T1000 (cell line): ENCODE data around the gene MMS19.
"Not testable (repeated sequence)": the region's sequence is repeated elsewhere in the genome, so short reads cannot be mapped to it uniquely, and the experiment has no call there.

Experiments used
- DNase-seq: peaks from one replicate; lab custom pipeline; 2025; ENCODE audit warnings: mixed read lengths; lab: John Stamatoyannopoulos, UW

The MMS19 gene

DNA sequence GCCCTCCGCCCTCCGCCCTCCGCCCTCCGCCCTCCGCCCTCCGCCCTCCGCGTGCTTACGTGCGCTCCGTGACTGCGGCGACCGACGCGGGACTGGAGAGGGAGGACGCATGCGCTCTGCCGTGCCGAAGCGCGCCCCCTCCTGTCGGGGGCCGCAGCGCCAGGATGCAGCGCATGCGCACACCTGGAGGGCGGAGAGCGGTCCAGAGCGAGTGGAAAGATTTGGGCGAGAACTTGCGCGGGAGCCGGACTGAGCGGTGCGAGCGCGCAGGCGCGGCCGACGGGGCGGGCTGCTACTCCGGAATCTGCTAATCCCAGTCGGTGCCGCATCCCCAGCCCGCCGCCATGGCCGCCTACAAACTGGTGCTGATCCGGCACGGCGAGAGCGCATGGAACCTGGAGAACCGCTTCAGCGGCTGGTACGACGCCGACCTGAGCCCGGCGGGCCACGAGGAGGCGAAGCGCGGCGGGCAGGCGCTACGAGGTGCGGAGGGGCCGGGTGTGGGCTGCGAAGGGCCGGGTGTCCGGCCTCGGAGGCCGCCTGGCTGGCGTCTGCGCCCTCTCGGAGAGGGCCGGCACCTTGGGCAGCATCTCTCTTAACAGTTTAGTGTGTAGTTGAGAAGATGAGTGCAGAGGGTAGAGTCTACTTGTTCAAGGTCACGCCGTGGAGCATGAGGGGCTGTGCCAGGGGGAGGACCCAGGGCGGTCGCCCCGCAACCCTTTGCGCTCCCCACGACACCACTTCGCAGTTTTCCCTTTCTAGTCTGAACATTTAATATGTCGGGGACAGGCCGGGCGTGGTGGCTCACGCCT, 72.1 kb downstream of the MMS19 start, which contains the start of gene PGAM1:
Gene PGAM1 (plus strand): TSS at position 228 of the 812 bp plus-strand sequence. CDS start 117 bp downstream, at position 345.
- DNase-seq, result peak; percentile 98

DNA sequence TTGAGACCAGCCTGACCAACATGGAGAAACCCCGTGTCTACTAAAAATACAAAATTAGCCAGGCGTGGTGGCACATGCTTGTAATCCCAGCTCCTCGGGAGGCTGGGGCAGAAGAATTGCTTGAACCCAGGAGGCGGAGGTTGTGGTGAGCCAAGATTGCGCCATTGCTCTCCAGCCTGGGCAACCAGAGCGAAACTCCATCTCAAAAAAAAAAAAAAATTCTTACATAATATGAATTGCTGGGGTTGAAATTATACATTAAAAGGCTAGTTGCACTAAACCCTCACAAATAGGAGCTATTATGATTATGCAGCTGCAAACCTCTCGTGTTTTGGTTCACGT, 74.5 kb downstream of the MMS19 start:
- DNase-seq, result not testable (repeated sequence)

- no peak for DNase-seq
Observed at GRCh38 chr10:97416565-97416964, 81.7 kb downstream of the MMS19 start.

DNA sequence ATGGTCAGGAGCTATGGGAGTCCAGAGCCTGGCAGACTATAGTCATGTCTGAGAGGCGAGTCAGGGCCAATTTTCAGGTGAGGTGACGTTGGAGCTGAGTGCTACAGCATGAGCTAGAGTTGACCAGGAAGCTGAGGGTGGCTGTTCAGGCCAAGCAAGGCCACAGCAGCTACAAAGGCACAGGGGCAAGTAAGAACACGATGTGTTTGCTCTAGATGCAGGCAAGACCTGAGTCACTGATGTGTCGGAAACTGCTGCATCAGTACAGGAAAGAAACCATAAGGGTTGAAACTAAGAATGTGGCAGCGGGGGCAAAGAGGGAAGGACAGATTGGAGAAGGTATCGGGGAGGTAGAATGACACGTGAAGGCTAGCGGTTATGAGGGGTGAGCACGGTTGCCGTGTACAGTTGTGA, 85.3 kb downstream of the MMS19 start:
- DNase-seq, result no peak

GRCh38 chr10:97411406-97411805, 86.8 kb downstream of the MMS19 start:
- no peak for DNase-seq

- no peak for DNase-seq
Observed at GRCh38 chr10:97408496-97408992, 89.7 kb downstream of the MMS19 start.
